Neural cell (in vitro differentiated cells): ENCODE measurements around the gene TIPARP.

Experiments used
- EZH2 ChIP-seq: fragments of 200-600, 300-800 bp; shearing (Covaris generic), sonication (generic); IDR thresholded peaks from 2 replicates; pipeline ENCODE4 v1.6.1; 2014; ENCODE audit warnings: antibody characterized with exemption, low read length, borderline replicate concordance, mild to moderate bottlenecking; ENCODE audit not compliant: insufficient read depth, poor library complexity, severe bottlenecking
- MXI1 ChIP-seq: fragments of 450-650 bp; conservative IDR thresholded peaks from 2 replicates; pipeline ENCODE4 v1.6.1; 2014; ENCODE audit warnings: antibody characterized with exemption, mild to moderate bottlenecking; ENCODE audit not compliant: poor library complexity, severe bottlenecking
- POLR2AphosphoS5 ChIP-seq: IDR thresholded peaks from 2 replicates; pipeline ENCODE4 v1.6.1; 2012
- TAF1 ChIP-seq: IDR thresholded peaks from 2 replicates; pipeline ENCODE4 v1.6.1; 2012; ENCODE audit warnings: low read depth
- TF ChIP-seq, protein P1 (sequence below): fragments of 450-650 bp; IDR thresholded peaks from 2 replicates; pipeline ENCODE4 v1.5.1; 2014; ENCODE audit warnings: antibody characterized with exemption, mild to moderate bottlenecking, moderate library complexity; ENCODE audit not compliant: poor library complexity, severe bottlenecking
- TF ChIP-seq, protein P2 (sequence below): IDR thresholded peaks from 2 replicates; pipeline ENCODE4 v1.6.1; 2012; ENCODE audit warnings: borderline replicate concordance

DNA sequence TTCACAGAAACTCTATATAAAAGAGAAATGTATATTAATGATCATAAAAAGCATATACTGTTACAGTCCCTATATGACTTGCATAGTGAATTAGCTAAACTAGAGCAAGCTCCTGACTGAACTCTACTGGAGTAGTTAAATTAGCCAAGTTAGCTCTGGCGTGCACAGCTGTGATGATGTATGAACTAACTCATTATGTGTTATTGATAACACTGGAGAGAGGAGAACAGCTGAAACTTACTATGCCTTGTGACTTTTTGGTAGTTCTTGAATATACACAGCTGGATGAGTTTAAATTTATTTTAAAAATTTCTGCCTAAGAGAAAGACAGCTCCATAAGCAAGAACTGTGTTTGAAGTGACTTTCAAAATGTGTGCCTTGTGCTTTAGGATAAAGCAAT, 8.1 kb downstream of the TIPARP start:
- TF ChIP-seq, protein P1, sequence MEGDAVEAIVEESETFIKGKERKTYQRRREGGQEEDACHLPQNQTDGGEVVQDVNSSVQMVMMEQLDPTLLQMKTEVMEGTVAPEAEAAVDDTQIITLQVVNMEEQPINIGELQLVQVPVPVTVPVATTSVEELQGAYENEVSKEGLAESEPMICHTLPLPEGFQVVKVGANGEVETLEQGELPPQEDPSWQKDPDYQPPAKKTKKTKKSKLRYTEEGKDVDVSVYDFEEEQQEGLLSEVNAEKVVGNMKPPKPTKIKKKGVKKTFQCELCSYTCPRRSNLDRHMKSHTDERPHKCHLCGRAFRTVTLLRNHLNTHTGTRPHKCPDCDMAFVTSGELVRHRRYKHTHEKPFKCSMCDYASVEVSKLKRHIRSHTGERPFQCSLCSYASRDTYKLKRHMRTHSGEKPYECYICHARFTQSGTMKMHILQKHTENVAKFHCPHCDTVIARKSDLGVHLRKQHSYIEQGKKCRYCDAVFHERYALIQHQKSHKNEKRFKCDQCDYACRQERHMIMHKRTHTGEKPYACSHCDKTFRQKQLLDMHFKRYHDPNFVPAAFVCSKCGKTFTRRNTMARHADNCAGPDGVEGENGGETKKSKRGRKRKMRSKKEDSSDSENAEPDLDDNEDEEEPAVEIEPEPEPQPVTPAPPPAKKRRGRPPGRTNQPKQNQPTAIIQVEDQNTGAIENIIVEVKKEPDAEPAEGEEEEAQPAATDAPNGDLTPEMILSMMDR = no peak
- TF ChIP-seq POLR2AphosphoS5 (no peak), MXI1 (no peak), EZH2 (no peak), TAF1 (no peak)
- TF ChIP-seq, protein P2, sequence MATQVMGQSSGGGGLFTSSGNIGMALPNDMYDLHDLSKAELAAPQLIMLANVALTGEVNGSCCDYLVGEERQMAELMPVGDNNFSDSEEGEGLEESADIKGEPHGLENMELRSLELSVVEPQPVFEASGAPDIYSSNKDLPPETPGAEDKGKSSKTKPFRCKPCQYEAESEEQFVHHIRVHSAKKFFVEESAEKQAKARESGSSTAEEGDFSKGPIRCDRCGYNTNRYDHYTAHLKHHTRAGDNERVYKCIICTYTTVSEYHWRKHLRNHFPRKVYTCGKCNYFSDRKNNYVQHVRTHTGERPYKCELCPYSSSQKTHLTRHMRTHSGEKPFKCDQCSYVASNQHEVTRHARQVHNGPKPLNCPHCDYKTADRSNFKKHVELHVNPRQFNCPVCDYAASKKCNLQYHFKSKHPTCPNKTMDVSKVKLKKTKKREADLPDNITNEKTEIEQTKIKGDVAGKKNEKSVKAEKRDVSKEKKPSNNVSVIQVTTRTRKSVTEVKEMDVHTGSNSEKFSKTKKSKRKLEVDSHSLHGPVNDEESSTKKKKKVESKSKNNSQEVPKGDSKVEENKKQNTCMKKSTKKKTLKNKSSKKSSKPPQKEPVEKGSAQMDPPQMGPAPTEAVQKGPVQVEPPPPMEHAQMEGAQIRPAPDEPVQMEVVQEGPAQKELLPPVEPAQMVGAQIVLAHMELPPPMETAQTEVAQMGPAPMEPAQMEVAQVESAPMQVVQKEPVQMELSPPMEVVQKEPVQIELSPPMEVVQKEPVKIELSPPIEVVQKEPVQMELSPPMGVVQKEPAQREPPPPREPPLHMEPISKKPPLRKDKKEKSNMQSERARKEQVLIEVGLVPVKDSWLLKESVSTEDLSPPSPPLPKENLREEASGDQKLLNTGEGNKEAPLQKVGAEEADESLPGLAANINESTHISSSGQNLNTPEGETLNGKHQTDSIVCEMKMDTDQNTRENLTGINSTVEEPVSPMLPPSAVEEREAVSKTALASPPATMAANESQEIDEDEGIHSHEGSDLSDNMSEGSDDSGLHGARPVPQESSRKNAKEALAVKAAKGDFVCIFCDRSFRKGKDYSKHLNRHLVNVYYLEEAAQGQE = no peak
